HepG2 (cell line): ENCODE data around the gene SERPINA3. TPM values are rescaled to one million over a fixed set of nuclear protein-coding genes. Genes with fewer than 3 reads are reported as not detected.

Experiments
- JUN ChIP-seq: sonication (generic); formaldehyde crosslinking; IDR thresholded peaks from 2 replicates; pipeline ENCODE4 v1.4.0; 2020; ENCODE audit warnings: mild to moderate bottlenecking, missing genetic modification reagents
- KDM5B ChIP-seq: sonication (generic); formaldehyde crosslinking; IDR thresholded peaks from 2 replicates; pipeline ENCODE4 v1.4.0; 2020; ENCODE audit warnings: missing genetic modification reagents, mild to moderate bottlenecking, borderline replicate concordance
- MTF2 ChIP-seq: sonication (generic); formaldehyde crosslinking; IDR thresholded peaks from 2 replicates; pipeline ENCODE4 v1.5.0; 2020; ENCODE audit warnings: missing genetic modification reagents, borderline replicate concordance
- MYC ChIP-seq: sonication (generic); formaldehyde crosslinking; IDR thresholded peaks from 2 replicates; pipeline ENCODE4 v1.9.0; 2021; ENCODE audit warnings: missing genetic modification reagents, borderline replicate concordance
- NCOR1 ChIP-seq: fragments of 200-600 bp; sonication (generic); IDR thresholded peaks from 2 replicates; pipeline ENCODE4 v1.7.0; 2017; ENCODE audit warnings: antibody characterized with exemption, low read length, borderline replicate concordance
- RAD51 ChIP-seq: fragments of 450-650 bp; IDR thresholded peaks from 2 replicates; pipeline ENCODE4 v1.6.1; 2016; ENCODE audit warnings: borderline replicate concordance
- SMYD3 ChIP-seq: sonication (generic); formaldehyde crosslinking; IDR thresholded peaks from 2 replicates; pipeline ENCODE4 v1.8.1; 2023; ENCODE audit warnings: mild to moderate bottlenecking, missing genetic modification reagents
- TCF7 ChIP-seq: sonication (generic); IDR thresholded peaks from 2 replicates; pipeline ENCODE4 v1.6.1; 2016; ENCODE audit warnings: antibody characterized with exemption, low read depth
- ZNF143 ChIP-seq: sonication (generic); formaldehyde crosslinking; IDR thresholded peaks from 2 replicates; pipeline ENCODE4 v1.4.0; 2020; ENCODE audit warnings: missing genetic modification reagents
- ZNF17 ChIP-seq: sonication (generic); formaldehyde crosslinking; IDR thresholded peaks from 2 replicates; pipeline ENCODE4 v1.5.0; 2020; ENCODE audit warnings: mild to moderate bottlenecking, missing genetic modification reagents
- ZNF274 ChIP-seq: sonication (generic); formaldehyde crosslinking; IDR thresholded peaks from 2 replicates; pipeline ENCODE4 v1.5.1; 2020; ENCODE audit warnings: mild to moderate bottlenecking, missing genetic modification reagents
- ZNF724P ChIP-seq: sonication (generic); formaldehyde crosslinking; IDR thresholded peaks from 2 replicates; pipeline ENCODE4 v1.8.0; 2022; ENCODE audit warnings: missing genetic modification reagents, borderline replicate concordance
- ZNF75D ChIP-seq: sonication (generic); formaldehyde crosslinking; IDR thresholded peaks from 2 replicates; pipeline ENCODE4 v1.8.1; 2023; ENCODE audit warnings: missing genetic modification reagents, mild to moderate bottlenecking, borderline replicate concordance
- polyA plus RNA-seq, 8 experiments: library from polyadenylated mRNA; depleted of rRNA in 3 of 8; stranded (reverse) in 7 of 8; unstranded in 1 of 8; fragments of >200 nt; fragmentation: Illumina TruSeq in 4 of 8; extraction: Trizol in 4 of 8; gene quantifications; 2 replicates each; pipeline versions ENCODE4 v1.2.1 to v1.2.3, GENCODE V29; 2011 to 2016; ENCODE audit warnings: low read depth in 4 of 8, missing spikeins in 1 of 8, mixed read lengths in 1 of 8; ENCODE audit not compliant: insufficient read depth in 1 of 8
- total RNA-seq, 5 experiments: library from RNA; depleted of rRNA; stranded (reverse); fragments of >200 nt; fragmentation: Illumina TruSeq; extraction: Trizol; gene quantifications; 2 replicates each; pipeline ENCODE4 v1.2.3, GENCODE V29; 2016; ENCODE audit warnings: low read depth in 1 of 5
- TF ChIP-seq, protein P1 (sequence below): IDR thresholded peaks from 2 replicates; pipeline ENCODE4 v1.6.1; 2012; ENCODE audit warnings: inconsistent platforms
- TF ChIP-seq, protein P2 (sequence below): sonication (generic); formaldehyde crosslinking; IDR thresholded peaks from 2 replicates; pipeline ENCODE4 v1.4.0; 2020; ENCODE audit warnings: missing genetic modification reagents, mild to moderate bottlenecking, borderline replicate concordance
- TF ChIP-seq, protein P3 (sequence below): IDR thresholded peaks from 2 replicates; pipeline ENCODE4 v1.6.1; 2016; ENCODE audit warnings: mild to moderate bottlenecking
- TF ChIP-seq, protein P4 (sequence below): sonication (generic); formaldehyde crosslinking; IDR thresholded peaks from 2 replicates; pipeline ENCODE4 v1.5.0; 2020; ENCODE audit warnings: mild to moderate bottlenecking, missing genetic modification reagents
- TF ChIP-seq, protein P5 (sequence below): fragments of 450-650 bp; IDR thresholded peaks from 2 replicates; pipeline ENCODE4 v1.6.1; 2016

The SERPINA3 gene
- total and polyA plus RNA-seq, 2 of the 13 experiments (the other 11 are each of a cell fraction or from before 2014, with no cell fraction given), result 825 to 2,200 TPM

DNA sequence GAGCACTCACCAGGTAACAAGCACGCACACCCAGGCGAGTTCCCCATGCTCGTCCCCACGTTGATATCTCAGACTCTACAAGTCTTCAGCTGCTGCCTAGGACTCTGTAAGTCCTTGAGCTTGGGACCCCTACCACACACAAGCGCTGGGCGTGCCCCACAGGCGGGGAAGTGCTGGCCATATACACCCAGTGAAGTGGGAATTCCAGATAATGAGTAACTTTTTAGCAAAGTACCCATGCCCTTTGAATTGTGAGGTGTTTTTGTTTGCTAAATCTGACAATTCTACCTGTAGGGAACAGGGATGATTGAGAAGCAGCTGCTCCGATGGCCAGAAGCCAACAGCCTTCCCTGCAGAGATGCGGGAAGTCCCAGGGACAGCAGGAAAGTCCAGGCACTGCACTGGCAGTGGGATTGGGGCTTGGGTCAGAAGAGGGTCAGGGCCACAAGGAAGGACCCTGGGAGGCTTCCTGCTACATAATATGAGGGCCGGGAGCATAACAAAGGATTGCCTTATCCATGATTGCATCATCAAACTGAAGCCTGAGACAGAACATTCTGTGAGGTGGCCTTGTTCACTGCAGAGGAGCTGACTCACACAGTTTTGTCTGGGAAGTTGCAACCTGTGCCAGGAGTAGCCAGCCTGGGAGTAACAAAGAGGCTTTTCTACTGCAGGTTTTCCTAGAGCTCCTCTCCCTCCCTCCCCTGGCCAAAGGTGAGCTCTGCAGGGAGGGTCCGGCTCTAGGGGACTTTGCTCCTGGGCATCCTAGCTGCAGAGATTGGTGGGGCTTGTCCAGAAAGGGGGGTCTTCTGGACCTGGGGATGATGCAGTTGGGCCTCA, 13.2 kb upstream of the SERPINA3 start (continued):
- TF ChIP-seq, protein P1, sequence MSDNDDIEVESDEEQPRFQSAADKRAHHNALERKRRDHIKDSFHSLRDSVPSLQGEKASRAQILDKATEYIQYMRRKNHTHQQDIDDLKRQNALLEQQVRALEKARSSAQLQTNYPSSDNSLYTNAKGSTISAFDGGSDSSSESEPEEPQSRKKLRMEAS, result no peak; the same call in 1 of the 2 replicates
- peak; percentile 100 for TF ChIP-seq NCOR1
- TF ChIP-seq, protein P2, sequence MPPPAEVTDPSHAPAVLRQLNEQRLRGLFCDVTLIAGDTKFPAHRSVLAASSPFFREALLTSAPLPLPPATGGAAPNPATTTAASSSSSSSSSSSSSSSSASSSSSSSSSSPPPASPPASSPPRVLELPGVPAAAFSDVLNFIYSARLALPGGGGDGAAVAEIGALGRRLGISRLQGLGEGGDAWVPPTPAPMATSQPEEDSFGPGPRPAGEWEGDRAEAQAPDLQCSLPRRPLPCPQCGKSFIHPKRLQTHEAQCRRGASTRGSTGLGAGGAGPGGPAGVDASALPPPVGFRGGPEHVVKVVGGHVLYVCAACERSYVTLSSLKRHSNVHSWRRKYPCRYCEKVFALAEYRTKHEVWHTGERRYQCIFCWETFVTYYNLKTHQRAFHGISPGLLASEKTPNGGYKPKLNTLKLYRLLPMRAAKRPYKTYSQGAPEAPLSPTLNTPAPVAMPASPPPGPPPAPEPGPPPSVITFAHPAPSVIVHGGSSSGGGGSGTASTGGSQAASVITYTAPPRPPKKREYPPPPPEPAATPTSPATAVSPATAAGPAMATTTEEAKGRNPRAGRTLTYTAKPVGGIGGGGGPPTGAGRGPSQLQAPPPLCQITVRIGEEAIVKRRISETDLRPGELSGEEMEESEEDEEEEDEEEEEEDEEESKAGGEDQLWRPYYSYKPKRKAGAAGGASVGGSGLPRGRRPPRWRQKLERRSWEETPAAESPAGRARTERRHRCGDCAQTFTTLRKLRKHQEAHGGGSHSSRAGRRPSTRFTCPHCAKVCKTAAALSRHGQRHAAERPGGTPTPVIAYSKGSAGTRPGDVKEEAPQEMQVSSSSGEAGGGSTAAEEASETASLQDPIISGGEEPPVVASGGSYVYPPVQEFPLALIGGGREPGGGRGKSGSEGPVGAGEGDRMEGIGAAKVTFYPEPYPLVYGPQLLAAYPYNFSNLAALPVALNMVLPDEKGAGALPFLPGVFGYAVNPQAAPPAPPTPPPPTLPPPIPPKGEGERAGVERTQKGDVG (CRISPR knock-in tag), result peak; percentile 94
- no peak for TF ChIP-seq ZNF17 (CRISPR knock-in tag)
- TF ChIP-seq RAD51, result no peak
- TF ChIP-seq TCF7, result peak; percentile 78
- peak; percentile 63; the same call in 1 of the 2 replicates for TF ChIP-seq MYC
- TF ChIP-seq ZNF274, result no peak; the same call in 1 of the 2 replicates
- no peak for TF ChIP-seq ZNF75D (CRISPR knock-in tag)
- TF ChIP-seq JUN (CRISPR knock-in tag), result peak; percentile 95
- peak; percentile 77 for TF ChIP-seq SMYD3 (CRISPR knock-in tag)
- TF ChIP-seq, protein P3, sequence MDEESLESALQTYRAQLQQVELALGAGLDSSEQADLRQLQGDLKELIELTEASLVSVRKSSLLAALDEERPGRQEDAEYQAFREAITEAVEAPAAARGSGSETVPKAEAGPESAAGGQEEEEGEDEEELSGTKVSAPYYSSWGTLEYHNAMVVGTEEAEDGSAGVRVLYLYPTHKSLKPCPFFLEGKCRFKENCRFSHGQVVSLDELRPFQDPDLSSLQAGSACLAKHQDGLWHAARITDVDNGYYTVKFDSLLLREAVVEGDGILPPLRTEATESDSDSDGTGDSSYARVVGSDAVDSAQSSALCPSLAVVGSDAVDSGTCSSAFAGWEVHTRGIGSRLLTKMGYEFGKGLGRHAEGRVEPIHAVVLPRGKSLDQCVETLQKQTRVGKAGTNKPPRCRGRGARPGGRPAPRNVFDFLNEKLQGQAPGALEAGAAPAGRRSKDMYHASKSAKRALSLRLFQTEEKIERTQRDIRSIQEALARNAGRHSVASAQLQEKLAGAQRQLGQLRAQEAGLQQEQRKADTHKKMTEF, result peak; percentile 99
- peak; percentile 73; the same call in 1 of the 2 replicates for TF ChIP-seq ZNF724P (CRISPR knock-in tag)
- TF ChIP-seq MTF2 (CRISPR knock-in tag), result no peak
- TF ChIP-seq ZNF143, result peak; percentile 70
- TF ChIP-seq, protein P4, sequence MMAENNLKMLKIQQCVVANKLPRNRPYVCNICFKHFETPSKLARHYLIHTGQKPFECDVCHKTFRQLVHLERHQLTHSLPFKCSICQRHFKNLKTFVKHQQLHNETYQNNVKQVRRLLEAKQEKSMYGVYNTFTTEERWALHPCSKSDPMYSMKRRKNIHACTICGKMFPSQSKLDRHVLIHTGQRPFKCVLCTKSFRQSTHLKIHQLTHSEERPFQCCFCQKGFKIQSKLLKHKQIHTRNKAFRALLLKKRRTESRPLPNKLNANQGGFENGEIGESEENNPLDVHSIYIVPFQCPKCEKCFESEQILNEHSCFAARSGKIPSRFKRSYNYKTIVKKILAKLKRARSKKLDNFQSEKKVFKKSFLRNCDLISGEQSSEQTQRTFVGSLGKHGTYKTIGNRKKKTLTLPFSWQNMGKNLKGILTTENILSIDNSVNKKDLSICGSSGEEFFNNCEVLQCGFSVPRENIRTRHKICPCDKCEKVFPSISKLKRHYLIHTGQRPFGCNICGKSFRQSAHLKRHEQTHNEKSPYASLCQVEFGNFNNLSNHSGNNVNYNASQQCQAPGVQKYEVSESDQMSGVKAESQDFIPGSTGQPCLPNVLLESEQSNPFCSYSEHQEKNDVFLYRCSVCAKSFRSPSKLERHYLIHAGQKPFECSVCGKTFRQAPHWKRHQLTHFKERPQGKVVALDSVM, result no peak; the same call in 1 of the 2 replicates
- TF ChIP-seq, protein P5, sequence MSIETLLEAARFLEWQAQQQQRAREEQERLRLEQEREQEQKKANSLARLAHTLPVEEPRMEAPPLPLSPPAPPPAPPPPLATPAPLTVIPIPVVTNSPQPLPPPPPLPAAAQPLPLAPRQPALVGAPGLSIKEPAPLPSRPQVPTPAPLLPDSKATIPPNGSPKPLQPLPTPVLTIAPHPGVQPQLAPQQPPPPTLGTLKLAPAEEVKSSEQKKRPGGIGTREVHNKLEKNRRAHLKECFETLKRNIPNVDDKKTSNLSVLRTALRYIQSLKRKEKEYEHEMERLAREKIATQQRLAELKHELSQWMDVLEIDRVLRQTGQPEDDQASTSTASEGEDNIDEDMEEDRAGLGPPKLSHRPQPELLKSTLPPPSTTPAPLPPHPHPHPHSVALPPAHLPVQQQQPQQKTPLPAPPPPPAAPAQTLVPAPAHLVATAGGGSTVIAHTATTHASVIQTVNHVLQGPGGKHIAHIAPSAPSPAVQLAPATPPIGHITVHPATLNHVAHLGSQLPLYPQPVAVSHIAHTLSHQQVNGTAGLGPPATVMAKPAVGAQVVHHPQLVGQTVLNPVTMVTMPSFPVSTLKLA, result no peak
- TF ChIP-seq KDM5B, result peak; percentile 75; the same call in 1 of the 2 replicates
